Activated T-cell treated with anti-CD3 and anti-CD28 coated beads for 1 hour (primary cell): ENCODE results near the gene GPR153.
"Not testable (repeated sequence)": the region's sequence is repeated elsewhere in the genome, so short reads cannot be mapped to it uniquely, and the experiment has no call there.

Experiments
- DNase-seq: peaks from one replicate; pipeline ENCODE4 v3.0.0-alpha.2; 2020; ENCODE audit warnings: low read depth

GPR153 gene

DNA sequence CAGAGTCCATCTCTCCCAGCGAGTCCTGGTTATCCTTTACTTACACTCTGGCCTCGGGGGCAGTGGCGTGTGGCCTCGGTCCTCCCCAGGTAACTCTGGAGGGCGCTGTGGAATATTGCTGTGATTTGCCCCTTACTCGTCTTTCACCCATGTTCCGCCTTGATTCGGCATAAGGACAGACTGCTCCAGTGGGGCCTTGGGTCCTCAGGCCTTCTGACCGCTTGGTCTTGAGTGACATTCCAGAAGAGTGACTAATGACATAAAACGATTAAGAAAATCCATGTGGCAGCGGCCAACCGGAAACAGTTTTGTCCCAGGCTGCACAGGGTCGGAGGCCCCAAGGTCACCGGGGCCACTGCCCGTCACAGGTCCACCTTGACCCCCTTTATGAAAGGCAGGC lies 36.2 kb downstream of the GPR153 start:
- no peak for DNase-seq

DNA sequence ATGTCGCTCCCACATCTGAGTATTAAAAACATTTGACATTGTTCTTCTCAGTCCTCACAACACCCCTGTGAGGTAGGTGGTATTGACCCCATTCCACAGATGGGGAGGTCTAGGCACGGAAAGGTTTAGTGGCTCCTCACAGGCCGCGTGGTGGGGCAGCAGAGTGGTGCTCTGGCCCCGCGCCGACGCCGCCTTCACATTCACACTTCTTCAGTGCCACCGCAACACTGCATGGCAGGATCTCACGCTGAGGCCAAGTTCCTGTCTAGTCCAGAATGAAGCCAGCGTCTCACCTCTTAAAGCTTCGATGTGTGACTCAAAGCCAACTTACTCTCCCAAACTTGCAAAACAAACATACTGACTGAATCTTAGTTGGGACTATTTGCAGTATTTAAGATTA lies 37.3 kb downstream of the GPR153 start:
- no peak for DNase-seq

DNA sequence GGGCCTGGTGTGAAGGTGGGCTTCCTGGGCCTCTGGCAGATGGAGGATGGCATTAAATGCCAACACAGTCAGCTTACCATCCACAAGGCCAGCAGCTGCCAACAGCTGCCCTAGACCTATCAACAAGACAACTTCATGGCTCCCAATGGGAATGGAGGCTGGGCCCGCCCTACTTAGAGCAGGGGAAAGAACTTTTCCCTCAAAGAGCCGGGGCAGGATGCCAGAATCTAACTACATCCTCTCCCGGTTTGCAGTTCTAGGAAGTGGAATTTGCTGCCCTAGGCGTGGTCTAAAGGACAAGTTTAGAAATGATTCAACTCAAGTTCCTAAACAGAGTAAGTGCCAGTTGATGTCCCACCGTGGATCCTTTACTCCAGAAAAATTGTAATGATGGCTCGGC lies 38.3 kb downstream of the GPR153 start:
- no peak for DNase-seq

DNA sequence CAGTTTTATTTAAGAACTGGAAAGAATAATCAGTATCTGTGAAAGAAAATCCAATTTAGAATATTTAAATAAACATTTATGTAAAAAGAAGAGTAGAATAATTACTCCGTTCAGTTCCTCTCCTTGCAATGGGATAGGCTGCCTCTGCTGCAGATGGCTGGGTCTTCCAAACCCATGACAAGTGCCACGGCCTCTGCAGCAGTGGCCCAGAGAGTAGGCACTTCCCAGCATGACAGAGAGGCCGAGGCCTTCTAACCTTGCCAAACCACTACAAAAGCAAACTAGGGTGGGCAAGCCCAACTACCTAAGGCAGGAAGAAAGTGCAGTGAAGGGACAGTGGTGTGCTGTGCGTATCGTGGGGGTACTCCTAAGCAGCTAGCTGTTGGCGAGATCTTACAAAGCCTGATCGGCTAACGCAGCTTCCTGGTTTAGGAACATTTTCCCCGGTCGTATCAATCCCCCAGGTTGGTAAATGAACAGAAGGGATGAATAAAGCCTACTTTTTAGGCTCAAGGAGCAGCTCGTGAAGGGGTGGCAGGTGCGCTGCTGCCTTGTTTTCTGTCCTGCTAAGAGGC lies 39.6 kb downstream of the GPR153 start:
- no peak for DNase-seq

DNA sequence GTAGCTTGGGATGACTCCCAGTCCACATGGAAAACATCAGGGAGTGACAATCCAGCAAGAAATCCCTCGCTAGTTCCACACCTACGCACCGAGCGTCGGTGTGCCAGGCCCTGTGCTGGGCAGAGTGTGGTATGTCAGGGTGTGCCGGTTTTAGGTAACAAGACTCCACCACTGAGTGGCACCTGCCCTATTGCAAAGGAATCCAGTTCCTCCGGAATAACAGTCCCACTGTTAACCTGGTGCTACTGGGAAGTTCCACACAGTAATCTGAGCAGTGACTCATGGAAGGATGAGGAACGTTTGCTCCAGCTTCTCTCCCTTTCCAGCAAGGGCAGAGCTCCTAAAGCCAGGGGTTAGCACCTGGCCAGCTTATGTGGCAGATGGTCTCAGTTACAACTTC lies 40.7 kb downstream of the GPR153 start:
- DNase-seq: no peak

DNA sequence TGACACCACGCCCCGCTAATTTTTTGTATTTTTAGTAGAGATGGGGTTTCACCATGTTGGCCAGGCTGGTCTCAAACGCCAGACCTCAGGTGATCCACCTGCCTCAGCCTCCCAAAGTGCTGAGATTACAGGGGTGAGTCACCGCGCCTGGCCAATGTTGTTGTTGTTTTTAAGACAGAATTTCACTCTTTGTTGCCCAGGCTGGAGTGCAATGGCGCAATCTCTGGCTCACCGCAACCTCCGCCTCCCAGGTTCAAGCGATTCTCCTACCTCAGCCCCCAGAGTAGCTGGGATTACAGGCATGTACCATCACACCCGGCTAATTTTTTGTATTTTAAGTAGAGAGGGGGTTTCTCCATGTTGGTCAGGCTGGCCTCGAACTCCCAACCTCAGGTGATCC lies 41.3 kb downstream of the GPR153 start:
- not testable (repeated sequence) for DNase-seq

DNA sequence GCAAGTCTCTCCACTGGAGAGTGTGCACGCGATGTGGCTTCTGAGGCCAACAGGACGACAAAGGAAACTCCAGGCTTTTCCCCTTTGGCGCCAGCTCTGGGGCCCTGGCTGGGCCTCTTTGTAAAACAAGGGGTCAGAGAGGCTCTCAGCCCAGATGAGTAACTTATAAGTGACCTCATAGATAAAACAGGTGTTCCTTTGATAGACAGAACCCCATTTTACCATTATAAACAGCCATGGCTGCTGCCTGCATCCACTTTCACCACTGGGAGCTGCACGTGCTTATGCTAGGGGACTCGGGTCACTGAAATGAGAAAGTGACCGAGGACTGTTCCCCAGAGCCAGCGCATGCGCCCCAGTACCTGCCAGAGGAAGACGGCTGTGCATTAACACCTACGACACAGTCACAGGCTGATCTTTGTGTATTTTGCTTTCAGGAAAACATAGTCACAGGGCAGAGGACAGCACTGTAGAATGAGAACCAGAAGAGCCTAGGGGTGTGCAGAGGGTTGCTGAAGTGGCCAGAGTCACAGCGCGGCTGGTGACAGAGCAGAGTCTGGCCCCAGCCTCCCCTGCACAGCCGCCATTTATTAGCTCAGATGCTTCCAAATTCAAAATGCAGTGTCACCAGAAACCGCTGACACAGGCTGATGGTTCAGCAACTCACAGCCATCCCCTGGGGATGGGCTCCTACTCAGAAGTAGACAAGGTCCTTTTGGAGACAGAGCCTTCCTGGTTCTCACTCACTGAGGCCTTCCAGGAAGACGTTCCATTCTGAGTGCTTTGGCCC lies 42.3 kb downstream of the GPR153 start:
- DNase-seq: no peak

DNA sequence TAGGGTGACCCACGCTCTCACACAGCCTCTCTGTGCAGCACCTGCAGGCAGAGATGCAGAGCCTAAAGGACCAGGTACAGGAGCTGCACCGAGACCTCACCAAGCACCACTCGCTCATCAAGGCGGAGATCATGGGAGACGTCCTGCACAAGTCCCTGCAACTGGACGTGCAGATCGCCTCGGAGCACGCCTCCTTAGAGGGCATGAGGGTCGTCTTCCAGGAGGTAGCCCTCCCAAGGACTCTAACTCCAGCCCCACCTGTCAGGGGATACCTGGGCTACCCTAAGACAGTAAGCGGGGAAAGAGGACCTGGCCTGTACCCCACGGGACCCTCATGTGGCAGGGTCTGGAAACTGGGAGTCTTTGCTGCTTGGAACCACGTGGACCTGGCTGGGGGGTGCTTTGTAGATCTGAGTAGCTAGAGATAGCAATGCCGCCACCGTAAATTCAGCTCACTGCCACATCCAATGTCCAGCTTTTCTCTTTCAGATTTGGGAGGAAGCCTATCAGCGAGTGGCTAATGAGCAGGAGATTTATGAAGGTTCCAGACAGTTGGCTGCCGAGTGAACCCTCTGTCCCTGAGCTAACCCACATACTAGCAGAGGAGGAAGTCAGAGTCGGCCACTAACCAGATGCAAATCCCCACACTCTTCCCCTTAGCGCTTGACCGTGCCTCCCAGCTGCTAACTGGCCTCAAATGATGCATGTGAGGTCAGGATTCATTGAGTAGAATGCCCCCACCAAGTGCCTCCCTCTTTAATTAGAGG lies 48.5 kb downstream of the GPR153 start:
- no peak for DNase-seq

DNA sequence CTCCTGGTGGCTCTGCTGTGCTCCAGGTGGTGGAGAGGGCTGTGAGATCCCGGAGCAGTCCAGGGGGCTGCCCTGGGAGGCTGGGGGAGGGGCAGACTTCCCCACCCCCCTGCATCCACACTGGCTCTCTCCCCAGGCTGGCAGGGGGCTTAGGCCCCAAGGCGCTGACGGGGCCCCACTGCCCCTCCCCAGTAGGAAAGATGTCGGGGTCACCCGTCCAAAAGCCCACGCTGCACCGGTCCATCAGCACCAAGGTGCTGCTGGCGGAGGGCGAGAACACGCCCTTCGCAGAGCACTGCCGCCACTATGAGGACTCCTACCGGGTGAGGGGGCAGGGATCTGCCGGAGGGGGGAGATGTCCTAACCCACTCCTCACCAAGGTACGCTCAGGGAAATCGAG lies 49.2 kb downstream of the GPR153 start:
- DNase-seq: no peak

DNA sequence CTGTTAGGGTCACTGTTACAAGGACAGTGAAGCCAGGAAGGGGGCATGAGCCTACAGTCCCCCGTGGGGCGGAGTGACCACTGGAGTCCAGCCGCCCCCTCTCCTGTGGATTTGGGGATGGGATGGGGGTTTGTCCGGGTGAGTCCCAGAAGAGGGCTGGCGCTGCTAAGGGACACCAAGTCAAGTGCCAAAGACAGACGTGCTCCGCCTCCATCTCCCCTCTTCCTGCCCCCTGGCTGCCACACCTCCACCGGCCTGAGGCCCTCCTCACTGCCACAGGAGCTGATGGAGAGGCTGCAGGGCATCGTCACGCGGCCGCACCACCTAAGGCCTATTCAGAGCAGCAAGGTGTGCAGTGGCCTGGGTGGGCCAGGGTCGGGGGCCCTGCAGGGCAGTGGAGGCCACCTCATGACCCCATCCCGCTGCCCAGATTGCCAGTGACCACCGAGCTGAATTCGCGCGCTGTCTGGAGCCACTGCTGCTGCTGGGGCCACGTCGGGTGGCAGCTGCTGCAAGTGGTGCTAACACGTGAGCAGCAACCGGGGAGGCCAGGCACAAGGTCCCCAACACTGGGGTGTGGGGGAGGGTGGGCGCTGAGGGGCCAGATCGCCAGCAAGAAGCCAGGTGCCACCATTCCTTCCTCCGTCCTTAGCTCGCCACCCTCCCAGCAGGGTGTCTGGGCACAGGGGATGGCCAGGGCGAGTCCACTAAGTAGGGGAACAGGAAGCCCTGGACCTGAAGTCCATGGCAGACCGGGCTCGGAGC lies 50.1 kb downstream of the GPR153 start:
- DNase-seq: no peak

DNA sequence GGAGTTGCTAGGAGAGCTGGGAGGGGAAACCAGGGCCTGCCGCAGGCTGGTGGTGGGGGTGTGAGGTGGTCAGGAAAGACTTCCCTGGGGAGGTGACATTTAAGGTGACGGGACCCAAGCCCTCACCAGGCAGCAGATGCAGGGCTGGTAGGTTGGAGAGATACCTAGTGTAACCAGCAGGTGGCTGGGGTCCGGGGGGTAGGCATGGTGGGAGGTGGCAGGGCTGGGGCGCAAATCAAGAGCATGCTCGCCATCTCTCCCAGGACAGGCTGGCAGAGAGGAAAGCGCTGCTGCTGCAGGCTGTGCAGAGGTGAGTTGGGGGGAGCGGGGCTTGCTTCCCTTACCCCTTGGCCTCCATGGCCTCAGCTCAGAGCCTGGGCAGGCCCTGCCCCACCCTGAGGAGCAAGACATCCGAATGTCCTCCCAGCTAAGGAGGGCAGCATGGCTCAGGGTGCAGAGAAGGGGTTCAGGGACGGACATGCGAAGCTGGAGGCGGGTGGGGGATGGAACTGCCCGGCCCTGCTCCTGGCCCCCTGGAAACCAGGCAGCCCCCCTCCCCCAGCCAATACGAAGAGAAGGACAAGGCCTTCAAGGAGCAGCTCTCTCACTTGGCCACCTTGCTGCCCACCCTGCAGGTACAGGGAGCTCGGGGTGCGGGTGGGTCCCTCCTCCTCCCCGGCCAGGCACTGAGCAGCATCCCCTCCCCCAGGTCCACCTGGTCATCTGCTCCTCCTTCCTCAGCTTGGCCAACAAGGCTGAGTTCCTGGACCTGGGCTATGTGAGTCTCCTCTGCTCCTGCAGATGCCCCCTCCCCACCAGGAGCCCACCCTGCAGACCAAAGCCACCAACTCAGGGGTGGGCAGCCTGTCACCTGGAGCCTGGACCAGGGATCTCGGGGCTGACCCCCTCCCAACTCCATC lies 51.0 kb downstream of the GPR153 start:
- DNase-seq: no peak

DNA sequence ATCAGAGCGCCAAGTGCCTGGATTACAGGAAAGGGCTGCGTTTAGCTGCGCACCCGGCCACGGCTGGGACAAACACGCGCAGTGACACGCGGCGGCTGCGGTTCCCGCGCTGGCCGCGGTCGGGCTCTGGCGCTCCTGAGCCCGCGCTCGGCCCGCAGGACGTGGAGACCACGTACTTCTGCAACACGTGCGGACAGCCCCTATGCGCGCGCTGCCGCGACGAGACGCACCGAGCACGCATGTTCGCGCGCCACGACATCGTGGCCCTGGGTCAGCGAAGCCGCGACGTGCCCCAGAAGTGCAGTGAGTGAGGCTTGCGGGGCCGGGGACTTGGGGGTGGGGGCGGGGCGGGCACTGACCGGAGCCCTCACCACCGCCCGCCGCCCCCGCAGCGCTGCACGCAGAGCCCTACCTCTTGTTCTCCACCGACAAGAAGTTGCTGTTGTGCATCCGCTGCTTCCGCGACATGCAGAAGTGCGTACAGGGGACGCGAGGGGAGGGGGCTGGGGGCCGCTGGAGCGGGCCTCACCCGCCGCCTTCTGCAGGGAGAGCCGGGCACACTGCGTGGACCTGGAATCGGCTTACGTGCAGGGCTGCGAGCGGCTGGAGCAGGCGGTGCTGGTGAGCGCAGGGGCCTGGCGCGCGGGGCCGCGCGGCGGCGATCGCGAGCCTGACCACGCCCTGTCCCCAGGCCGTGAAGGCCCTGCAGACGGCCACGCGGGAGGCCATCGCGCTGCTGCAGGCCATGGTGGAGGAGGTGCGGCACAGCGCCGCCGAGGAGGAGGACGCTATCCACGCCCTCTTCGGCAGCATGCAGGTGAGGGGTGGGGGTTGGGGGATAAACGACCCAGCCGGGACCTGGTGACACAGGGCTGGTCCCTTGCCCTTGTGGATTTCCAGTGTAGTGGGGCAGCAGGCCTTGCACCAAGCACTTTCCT lies 51.9 kb downstream of the GPR153 start:
- no peak for DNase-seq

DNA sequence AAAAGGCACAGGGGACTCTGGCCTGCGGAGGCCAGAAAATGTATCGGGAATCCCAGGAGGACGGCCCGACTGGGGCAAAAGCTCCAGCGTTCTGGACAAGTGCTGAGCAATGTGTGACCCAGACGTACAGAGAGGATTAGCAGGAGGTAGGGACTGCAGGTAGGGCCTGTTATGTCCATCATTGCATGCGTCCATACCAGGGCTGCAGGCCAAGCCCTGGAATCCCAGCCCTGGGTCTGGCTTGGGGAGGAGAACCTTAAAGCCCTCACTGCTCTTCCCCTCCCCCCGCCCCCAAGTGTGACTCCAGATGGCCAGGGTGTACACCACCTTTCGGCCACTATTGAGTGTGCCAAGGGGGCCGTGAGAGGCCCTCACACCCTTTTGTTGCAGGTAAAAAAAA lies 53.0 kb downstream of the GPR153 start:
- DNase-seq: no peak

DNA sequence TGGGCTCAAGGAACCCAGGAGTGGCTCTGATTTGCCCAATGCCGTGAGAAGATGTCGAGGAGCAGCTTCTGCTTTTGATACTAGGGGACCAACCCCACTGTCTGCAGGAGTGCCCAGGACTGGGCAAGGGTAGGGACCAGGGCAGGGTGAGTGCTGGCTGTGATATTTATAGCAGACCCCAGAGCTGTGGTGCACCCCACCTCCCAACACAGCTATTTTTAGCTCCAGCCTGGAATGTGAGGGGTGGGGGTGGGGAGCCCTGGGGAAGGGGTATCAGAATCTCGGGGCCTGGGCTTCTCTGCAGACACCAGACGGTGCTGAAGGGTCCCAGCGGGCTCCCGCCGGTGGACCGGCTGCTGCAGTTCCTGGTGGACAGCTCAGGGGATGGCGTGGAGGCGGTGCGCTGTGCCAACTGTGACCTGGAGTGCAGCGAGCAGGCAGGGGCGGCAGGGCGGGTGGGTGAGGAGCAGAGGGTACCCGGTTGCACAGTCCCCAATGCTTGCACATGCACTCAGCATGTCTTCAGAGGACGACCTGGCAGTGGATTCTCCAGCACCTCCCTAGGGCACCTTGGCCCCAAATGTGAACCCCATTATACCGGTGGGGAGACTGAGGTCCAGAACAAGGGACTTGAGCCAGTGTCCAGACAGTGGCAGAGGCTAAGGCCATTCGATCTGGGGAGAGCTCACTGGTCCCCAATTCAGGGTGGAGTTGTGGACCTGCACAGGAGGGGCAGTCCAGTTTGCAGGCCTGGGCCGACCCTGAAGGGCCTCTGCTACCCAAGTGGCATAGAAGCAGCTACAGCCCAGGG lies 53.6 kb downstream of the GPR153 start:
- DNase-seq: no peak

DNA sequence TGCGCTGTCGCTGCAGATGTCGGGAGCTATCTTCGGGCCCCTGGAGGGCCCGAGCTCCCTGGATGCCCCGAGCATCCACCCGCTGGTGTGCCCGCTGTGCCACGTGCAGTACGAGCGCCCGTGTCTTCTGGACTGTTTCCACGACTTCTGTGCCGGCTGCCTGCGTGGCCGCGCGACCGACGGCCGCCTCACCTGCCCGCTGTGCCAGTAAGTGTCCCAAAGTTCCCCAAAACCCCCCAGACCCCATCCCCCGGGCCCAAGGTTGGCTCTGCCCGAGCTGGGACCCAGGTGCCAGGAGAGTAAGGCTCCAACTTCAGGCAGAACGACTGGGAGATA lies 54.4 kb downstream of the GPR153 start:
- no peak for DNase-seq

DNA sequence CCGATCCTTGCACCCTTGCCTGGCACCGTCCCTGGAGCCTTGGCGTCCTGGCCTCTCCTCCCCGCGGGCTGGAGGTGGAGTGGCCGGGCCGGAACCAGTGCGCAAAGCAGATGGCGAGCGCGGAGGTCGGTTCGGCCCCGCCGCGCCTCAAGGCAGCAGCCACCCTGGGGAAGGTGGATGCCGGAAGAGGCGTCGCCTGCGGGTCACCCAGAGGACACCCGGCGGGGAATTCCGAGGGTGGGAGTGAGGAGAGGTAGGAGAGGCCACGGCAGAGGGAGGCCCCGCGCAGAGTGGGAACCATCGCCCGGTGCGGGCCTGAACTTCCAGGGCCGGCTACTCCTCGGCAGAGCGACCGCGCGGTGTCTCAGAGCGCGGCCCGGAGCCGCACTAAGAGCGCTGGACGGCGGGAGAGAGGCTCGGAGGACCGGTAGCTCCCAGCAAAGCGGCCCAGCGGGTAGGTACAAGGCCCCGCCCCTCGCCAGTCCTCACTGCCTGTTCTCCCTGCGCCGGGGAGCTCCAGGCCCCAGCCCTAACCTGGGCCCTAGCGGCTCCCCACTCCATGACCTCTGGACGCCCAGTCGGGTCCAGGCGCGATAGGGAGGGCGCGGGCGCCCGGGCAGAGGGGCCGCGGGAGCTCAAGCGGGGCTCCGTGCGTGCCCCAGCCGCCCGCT lies 54.9 kb downstream of the GPR153 start, which contains the start of gene RNF207:
TSS of gene RNF207 (plus strand) at position 271 of the 671 bp plus-strand sequence. CDS start 417 bp downstream, outside the sequence.
- DNase-seq: peak; percentile 28

DNA sequence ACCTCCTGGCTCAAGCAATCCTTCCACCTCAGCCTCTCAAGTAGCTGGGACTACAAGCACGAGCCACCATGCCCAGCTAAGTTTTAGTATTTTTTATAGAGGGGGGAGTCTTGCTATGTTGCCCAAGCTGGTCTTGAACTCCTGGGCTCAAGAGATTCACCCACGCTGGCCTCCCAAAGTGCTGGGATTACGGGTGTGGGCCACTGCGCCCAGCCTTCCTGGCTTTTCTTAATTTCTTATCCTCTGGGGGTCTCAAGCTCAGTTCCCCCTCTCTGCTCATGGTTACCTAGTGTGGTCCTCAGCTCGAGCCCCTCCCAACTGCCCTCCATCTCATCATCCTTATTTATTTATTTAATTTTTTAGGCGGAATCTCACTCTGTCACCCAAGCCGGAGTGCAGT lies 58.6 kb downstream of the GPR153 start:
- no peak for DNase-seq

DNA sequence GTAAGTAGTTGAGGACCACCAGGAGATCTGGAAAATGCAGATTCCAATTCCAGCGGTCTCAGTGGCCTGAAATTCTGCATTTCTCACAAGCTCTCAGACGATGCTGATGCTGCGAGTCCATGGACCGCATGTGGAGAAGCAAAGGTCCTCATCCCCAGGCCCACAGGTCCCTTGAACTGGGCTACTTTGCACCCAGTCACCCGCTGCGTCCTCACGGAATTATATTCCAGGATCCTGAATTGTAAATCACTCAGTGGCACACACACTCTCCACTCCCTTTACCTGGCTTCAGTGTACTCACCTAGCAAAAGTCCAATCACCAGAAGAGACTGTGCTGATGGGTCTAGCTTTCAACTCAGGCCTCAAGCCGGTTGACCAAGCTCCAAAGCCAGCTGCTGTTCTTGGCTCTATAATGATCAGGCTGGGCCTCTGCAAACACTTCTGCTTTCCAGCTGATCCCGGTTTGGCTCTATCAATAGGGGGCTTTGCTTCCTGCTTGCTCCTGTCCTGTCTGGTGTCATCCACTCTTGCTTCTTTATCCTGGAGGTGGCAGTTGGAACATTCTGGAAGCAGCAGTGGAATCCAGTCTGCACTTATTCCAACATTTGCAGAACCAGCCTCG lies 60.6 kb downstream of the GPR153 start:
- no peak for DNase-seq
